Liver (tissue), 3 donors: ENCODE data around the gene CCDC187.

Experiments used
- ATF3 ChIP-seq: IDR thresholded peaks from 2 replicates; pipeline ENCODE4 v1.6.1; 2016; ENCODE audit warnings: antibody characterized with exemption
- CTCF ChIP-seq: fragments of 150-350 bp; IDR thresholded peaks from 2 replicates; pipeline ENCODE4 v1.5.1; 2017; ENCODE audit warnings: improper control_type of control experiment, low read depth, low read length; ENCODE audit not compliant: missing input control
- FOXA2 ChIP-seq: IDR thresholded peaks from 2 replicates; pipeline ENCODE4 v1.6.1; 2016; ENCODE audit warnings: antibody characterized with exemption
- GABPA ChIP-seq, 2 donors: IDR thresholded peaks in 1 of 2; conservative IDR thresholded peaks in 1 of 2; 2 replicates each; pipeline ENCODE4 v1.6.1; 2016; ENCODE audit warnings: antibody characterized with exemption in 2 of 2, mild to moderate bottlenecking in 1 of 2, moderate library complexity in 1 of 2
- JUND ChIP-seq, 2 donors: IDR thresholded peaks; 2 replicates each; pipeline ENCODE4 v1.6.1; 2016; ENCODE audit warnings: antibody characterized with exemption in 2 of 2
- RAD21 ChIP-seq, 2 donors: IDR thresholded peaks; 2 replicates each; pipeline ENCODE4 v1.6.1; 2016; ENCODE audit warnings: antibody characterized with exemption in 2 of 2, mild to moderate bottlenecking in 2 of 2
- REST ChIP-seq: IDR thresholded peaks from 2 replicates; pipeline ENCODE4 v1.6.1; 2016; ENCODE audit warnings: antibody characterized with exemption, mild to moderate bottlenecking
- RXRA ChIP-seq, 2 donors: IDR thresholded peaks; 2 replicates each; pipeline ENCODE4 v1.6.1; 2017 to 2018; ENCODE audit warnings: antibody characterized with exemption in 2 of 2, mild to moderate bottlenecking in 1 of 2
- SP1 ChIP-seq: IDR thresholded peaks from 2 replicates; pipeline ENCODE4 v1.6.1; 2018; ENCODE audit warnings: antibody characterized with exemption, mild to moderate bottlenecking
- TAF1 ChIP-seq: conservative IDR thresholded peaks from 2 replicates; pipeline ENCODE4 v1.6.1; 2016; ENCODE audit warnings: antibody characterized with exemption, mild to moderate bottlenecking
- YY1 ChIP-seq: IDR thresholded peaks from 2 replicates; pipeline ENCODE4 v1.6.1; 2016; ENCODE audit warnings: antibody characterized with exemption, mild to moderate bottlenecking
- ZBTB33 ChIP-seq: IDR thresholded peaks from 2 replicates; pipeline ENCODE4 v1.6.1; 2016; ENCODE audit warnings: antibody characterized with exemption
- TF ChIP-seq, protein P1 (sequence below): IDR thresholded peaks from 2 replicates; pipeline ENCODE4 v1.6.1; 2016; ENCODE audit warnings: antibody characterized with exemption
- donor health status: healthy.
- donor health status: healthy.

DNA sequence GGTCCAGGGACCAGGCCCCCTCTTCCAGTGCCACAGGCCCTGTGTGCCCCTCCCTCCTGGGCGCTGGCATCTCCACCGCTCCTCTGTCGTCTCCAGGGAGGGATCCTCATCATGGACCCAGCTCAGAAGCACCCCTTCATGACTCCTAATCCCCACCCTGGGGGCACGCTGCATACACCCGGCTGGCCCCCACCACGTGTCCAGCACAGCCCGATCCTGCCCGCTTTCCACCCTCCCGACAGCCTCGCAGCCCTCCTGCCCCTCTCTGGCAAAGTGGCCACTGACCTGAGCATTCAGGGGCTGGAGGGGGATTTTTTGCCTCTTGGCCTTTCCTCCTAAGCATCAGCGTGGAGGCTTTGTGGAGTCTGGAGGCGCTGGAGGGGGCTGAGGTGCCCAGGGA is 1.4 kb downstream of the CCDC187 start:
- TF ChIP-seq CTCF (no peak), ZBTB33 (no peak), REST (no peak), RAD21 (IDR thresholded peaks at IDR 0.05) (no peak), SP1 (no peak), GABPA (IDR thresholded peaks at IDR 0.05 in 1 of 2, conservative IDR thresholded peaks at IDR 0.05 in 1 of 2) (no peak), TAF1 (no peak), JUND (IDR thresholded peaks at IDR 0.05) (no peak), YY1 (no peak), RXRA (IDR thresholded peaks at IDR 0.05) (no peak), ATF3 (no peak), FOXA2 (no peak)
- TF ChIP-seq, protein P1, sequence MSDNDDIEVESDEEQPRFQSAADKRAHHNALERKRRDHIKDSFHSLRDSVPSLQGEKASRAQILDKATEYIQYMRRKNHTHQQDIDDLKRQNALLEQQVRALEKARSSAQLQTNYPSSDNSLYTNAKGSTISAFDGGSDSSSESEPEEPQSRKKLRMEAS, result no peak
